ENCODE measurements around the gene JPH2. TPM values are rescaled to one million over a fixed set of nuclear protein-coding genes. Genes with fewer than 3 reads are reported as not detected.
"Not testable (repeated sequence)": the region's sequence is repeated elsewhere in the genome, so short reads cannot be mapped to it uniquely, and the experiment has no call there.

Gene JPH2
- polyA plus RNA-seq (ENCODE audit: insufficient read length): 1.4 TPM
- long read RNA-seq, donor 1: 0 reads
- long read RNA-seq, donor 2: 0 reads
- long read RNA-seq, donor 3: 0 reads
- long read RNA-seq, donor 4: 0 reads
- long read RNA-seq, donor 5: 0 reads
- long read RNA-seq, donor 6: 0 reads
- long read RNA-seq, donor 7: 0 reads
- long read RNA-seq, donor 8: 0 reads

GRCh38 chr20:44187054-44187771 lies at the start of gene JPH2:
JPH2 (minus strand) TSS chr20:44187188; CDS start chr20:44186705, 483 bp downstream.
- no peak for DNase-seq

DNA sequence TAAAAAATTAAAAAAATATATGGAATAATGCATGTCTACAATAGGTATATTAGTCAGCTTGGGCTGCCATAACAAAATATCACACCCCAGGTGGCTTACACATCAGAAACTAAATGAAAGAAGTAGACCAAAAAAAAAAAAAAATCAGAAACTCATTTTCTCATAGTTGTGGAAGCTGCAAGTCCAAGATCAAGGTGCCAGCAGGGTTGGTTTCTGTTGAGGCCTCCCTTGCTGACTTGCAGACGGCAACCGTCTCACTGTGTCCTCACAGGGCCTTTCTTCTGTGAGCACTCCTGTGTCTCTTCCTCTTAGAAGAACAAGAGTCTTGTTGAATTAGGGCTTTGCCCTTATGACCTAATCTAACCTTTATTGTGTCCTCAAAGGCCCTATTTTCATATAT lies 48.7 kb upstream of the JPH2 start:
- no peak for DNase-seq

DNA sequence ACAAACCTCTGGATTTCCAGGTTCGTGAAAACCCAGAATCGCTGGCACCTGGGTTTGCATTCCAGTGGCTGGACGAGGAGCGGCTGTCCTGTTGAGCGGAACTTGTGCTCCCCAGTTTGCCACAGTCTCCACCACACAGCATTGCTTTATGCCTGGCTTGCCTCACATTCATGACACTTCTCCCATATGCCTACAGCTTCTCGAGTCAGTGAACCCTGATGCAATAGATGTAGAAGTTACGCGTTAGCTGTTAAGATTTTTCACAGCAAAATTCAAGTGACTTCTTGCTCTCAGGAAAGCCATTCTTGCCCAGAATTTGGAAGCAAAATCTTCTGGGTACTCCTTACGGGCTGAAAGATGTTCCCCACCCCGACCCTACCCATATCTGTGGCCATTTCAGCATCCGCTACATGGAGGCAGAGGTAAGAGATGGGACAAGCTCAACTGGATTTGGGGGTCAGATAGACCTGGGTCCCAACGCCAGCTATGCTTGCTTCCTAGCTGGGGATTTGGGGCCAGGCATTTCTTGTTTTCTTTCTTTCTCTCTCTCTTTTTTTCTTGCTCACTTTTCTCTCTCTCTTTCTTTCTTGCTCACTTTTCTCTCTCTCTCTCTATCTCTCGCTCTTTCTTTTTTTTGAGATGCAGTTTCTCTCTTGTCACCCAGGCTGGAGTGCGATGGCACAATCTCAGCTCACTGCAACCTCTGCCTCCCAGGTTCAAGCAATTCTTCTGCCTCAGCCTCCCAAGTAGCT lies 47.8 kb upstream of the JPH2 start:
- DNase-seq: no peak

- DNase-seq: no peak
Measured at GRCh38 chr20:44233436-44234016, 46.5 kb upstream of the JPH2 start.

DNA sequence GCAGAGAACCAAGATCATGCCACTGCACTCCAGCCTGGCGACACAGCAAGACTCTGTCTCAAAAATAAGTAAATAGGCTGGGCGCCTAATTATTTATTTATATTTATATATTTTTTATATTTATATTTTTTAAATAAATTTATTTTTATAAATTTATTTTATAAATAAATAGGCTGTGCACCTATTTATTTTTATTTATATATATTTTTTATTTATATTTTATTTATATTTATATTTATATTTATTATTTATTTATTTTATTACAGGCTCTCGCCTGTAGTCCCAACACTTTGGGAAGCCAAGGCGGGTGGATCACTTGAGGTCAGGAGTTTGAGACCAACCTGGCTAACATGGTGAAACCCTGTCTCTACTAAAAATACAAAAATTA lies 45.5 kb upstream of the JPH2 start:
- not testable (repeated sequence) for DNase-seq

GRCh38 chr20:44231713-44232468 lies 44.9 kb upstream of the JPH2 start:
- no peak for DNase-seq

DNA sequence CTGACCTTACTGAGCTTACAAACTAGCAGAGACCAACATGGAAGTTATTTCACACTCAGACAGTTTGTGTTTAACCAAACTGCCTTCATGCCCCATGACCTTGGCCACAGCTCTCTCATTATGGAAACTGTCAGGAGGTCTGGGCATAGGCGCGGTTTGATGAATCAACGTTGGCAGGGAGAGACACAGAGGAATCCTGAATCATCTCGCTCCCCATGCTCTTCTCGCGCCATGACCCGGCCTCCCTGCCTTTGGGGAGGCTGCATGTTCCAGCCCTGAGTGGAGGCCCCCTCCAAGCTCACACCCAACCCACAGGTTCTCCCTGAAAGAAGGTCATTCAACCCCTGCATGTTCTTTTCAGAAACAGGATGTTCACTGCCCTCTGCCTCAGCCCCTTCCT lies 44.2 kb upstream of the JPH2 start:
- no peak for DNase-seq

DNA sequence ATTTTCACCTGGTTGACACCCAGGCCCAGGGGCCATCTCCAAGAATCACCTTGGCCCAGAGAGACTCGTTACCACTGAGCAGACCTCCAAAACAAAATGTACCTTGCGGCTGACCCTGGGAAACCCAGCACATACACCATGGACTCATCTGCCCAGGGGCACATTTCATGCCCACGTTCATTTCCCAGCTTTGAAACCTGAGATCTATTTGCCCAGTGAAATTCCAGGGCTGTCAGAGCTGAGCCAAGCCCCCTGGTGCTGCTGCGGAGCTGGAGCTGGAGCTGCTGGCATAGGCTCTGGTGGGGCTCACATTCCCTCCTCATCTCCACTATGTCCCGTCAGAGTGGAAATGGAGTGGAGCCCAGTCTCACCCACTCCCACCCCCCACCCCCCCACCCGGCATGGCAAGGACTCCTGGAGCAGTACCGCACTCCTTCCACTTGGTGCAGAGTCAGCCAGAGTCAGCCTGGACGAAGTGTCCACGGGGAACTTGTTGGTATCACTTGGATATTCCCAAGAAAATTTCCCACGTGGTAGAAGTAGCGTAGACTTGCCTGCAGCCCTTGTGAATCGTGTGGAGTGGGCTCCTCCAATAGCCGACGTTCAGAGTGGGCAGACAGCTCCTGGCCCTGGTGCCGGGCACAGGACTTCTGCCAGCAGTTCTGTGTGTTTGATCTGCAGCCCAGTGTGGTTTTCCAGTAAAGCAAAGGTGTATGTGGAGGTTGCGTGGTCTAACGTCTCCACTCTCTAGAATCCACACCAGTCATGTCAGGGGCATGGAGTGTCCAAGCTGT lies 41.7 kb upstream of the JPH2 start:
- DNase-seq: no peak

GRCh38 chr20:44224637-44225036 lies 37.6 kb upstream of the JPH2 start:
- DNase-seq: no peak

DNA sequence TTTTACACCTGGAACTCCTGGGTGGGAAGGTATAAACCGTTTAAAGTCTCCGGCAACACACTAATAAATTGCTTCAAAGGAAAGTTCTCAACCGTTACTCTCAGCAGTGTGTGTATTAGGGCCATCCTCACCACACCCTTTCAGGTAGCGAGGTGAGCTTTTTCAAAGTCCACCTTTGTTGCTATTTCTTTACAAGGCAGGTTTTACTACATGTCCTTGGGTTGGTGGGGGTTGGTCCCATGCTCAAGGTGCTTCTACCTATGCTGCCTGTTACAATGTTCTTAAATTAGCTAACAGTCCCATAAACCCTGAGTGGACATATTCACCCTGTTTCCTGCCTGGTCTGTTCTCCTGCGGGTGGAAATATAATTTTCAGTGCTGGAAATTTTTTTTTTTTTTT lies 36.7 kb upstream of the JPH2 start:
- no peak for DNase-seq

DNA sequence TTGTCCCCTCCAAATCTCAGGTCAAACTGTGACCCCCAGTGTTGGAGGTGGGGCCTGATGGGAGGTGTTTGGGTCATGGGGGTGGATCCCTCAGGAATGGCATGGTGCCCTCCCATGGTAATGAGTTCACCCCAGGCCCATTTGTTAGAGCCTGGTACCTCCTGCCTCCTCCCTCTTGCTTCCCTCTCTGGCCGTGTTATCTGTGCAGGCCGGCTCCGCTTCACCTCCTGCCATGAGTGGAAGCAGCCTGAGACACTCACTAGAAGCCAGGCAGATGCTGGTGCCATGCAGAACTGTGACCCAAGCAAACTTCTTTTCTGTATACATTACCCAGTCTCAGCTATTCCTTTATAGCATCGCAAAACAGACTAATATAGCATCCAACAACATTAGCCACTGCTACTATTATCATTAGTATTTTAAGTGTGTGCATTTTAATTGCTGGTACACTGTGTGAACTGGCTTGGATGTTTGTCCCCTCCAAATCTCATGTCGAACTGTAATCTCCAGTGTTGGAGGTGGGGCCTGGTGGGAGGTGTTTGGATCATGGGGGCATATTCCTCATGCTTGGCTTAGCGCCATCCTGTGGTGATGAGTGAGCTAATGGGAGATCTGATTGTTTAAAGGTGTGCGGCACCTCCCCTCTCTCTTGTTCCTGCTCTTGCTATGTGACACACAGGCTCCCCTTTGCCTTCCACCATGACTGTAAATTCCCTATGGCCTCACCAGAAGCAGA lies 35.8 kb upstream of the JPH2 start:
- no peak for DNase-seq

DNA sequence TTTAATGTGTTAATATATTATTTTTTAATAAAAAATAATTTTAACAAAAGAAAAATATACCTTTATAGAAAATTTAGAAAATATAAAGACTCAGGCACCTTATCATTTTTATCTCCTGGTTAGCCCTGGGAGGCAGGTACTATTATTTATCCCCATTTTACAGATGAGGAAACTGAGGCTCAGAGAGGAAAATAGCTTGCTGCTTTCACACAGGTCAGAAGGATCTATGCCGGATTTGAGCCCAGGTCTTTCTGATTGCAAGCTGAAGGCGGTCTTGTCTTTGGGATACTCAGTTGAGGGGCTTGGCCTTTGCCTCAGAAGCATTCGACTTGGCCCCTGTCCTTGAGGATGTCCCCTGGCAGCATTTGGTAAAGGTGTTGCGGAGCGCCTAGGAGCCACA lies 35.0 kb upstream of the JPH2 start:
- no peak for DNase-seq

DNA sequence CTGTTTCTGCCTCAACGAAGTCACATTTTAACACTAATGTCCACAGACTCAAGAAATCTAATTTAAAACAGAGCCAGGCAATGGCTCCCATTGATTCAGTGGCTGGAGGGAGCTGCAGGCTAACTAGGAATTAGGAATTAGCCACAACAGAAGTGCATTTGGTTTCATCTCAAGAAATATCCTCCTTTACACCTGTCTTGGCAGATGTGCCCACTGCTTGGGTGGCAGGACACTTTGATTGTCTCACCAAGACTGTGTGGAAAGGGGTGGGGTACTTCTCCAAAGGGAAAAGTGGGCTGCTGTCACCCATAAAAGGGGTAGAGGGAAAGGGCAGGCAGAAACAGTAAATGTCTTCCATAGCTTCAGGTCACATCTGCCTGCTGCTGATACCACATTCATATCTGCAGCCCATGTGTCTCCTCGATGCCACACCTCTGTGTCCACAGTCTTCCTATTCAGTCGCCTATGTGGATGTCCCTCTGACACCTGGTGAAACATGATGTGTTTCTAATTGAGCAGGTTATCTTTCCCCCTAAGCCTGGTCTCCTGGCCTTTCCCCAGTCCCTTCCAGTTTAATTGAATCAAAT lies 34.5 kb upstream of the JPH2 start:
- DNase-seq: no peak

DNA sequence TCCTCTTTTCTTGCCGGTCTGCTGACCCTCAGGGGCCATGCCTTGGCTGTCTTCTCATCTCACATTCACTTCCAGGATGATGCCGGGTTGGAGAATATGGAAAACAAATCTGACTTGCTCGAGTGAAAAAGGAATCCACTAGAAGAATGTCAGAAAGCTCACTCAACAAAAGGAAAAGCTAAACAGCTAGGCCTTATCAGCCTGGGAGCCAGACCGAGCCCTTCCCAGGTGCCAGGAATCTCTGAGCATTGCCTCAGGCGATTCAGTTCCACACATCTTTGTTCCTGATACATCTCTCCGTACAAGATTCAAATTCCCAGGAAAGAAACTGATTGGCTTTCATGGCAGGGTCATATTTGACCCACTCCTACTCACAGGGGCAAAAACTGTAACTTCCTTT lies 32.8 kb upstream of the JPH2 start:
- DNase-seq: no peak

- no peak for DNase-seq
Measured at GRCh38 chr20:44219170-44219730, 32.3 kb upstream of the JPH2 start.

DNA sequence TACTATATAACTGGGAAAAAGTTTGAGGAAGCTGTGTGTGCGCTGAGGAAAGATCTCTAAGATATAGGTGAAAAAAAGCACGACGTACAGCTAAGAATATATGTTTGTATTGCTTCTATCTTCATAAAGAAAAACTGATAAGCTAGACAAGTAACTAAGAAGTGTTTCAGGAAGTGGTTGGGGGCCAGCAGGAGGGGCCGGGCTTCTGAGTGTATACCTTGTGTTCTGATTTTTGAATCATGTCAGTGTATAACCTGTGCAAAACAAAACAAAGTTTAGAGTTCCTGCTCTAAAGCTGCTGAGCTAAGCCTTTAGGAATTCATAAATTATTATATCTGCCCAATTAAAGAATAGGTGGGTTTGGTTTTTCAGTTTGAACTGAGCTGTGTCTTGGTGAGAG lies 31.5 kb upstream of the JPH2 start:
- no peak for DNase-seq

DNA sequence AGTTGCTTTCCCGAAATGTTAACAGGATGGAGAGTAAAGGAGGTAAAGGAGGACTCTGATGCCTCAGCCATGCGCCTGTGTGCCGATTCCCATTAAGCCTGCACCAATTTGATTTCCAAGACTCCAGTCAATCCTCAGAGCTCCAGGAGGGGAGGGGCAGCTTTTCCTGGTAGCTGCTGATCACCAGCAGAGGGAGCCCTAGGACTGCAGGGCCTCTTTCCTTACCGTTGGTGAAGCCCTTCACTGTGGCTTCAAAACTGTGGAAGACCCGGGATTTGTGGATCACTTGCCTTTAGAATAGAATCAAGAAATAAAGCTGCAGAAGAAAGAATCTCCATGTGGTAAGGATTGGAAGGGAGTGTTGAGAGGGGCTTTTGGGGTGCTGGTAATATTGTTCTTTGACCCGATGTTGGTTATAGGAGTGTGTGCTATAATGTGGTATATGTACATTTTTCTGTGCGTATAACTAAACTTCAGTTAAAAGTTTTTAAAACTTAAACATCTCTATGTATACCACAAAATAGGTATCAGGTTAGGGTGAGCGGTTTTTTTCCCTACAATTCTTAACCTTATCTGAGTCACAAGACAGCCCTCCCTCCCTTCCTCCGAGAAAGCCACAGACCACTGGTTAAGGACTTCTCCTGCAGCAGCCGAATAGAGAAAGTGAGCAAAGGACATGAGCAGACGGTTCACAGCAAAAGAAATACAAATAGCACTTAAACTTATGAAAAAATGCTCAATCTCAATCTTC lies 30.5 kb upstream of the JPH2 start:
- peak; percentile 31 for DNase-seq

- peak; percentile 59 for DNase-seq
Measured at GRCh38 chr20:44215125-44215524, 28.1 kb upstream of the JPH2 start.

DNA sequence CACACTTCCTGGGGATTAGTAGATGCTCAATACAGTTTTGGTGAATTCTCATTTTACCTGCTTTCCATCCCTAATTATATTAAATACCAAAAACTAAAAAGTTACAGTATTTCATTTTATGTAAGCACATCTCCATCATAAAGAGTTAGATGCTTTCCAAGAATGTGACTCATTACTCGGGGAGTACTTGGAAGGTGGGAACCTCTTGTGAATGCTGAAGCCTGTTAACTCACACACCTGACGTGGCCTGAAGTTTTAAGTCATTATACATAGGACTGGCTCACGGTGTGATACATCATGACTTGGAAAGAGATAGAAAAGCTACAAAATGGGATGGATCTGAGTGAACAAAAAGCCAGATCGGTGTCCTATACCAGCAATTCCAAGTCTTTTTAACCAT lies 25.8 kb upstream of the JPH2 start:
- DNase-seq: no peak
